Measurements from ENCODE around the gene CEP85. TPM values are rescaled to one million over a fixed set of nuclear protein-coding genes. Genes with fewer than 3 reads are reported as not detected.

CEP85 gene
- total and polyA plus RNA-seq, 2 of the 13 experiments (the other 11 are each of a cell fraction or from before 2014, with no cell fraction given), result 16.1 to 26.7 TPM

DNA sequence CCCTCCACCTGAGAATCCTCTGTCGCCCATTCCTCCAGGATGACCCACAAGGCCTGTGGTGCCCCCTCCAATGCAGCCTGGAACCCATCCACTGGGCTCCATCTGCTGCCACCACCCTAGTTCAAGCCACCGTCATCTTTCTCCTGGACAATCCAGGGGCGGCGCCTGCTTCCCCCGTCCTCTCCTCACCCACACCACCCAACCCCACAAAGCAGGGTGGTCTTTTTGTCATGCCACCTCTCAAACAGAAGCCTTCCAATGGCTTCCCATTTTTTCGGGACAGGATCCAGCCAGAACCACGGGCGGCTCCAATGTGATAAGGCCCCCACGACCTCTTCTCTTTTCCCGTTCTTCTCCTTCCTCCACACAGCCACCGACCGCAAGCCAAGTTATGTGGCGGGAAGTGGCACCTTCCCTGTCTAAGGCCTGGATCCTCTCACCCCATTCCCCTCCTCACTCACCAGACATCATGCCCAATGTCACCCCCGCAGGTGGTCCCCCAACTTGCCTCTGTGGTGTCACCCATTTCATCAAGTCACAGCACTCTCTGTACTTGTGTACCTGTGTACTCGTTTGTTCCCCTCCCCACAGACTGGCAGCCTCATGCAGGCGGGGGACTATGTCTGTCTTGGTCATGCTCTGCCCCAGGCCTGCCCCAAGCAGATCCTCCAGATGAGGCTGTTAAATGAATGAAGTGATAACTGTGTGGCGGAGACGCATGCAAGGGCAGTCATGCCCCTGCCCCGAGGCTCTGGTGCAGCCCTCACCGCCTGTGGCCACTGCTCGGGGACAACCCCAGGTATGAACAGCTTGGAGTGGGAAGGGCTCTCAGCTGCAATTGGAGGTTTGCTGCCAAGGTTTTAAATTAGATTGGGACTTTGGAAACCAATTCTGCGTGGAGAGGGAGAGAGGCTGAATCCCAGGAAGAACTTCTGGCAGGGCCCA lies 61.5 kb downstream of the CEP85 start:
- no peaks in the 10 kb centered on the region for H3K4me1 ChIP-seq (ENCODE audit: insufficient read depth, low read length)
- DNase-seq (ENCODE audit: low spot score) (no peak), FAIRE-seq (no peak), ATAC-seq (no peak)
- H3K9me3 ChIP-seq (ENCODE audit: low read length), result no peaks in the 10 kb centered on the region
- H3K27ac ChIP-seq (ENCODE audit: extremely low read length, insufficient read depth, low read length), result no peak overlapping the region
- BruUV-seq (replicated peaks), result no TSS peak
- intact Hi-C loops (cut with micrococcal nuclease; ENCODE audit: unreplicated experiment) (no loop called here), in situ Hi-C loops (cut with HindIII; ENCODE audit: extremely low pct_ligation_motif_present, low pct_unique_long_range_greater_than_20kb) (no loop called here)
- no peaks in the 10 kb centered on the region for H3K27me3 ChIP-seq (ENCODE audit: control insufficient read depth in 1 of 2, insufficient read depth in 2 of 2, low read length in 2 of 2)
- no peak overlapping the region for H3K9ac ChIP-seq (ENCODE audit: insufficient read depth, low read depth, low read length)
- 95% methylated on average over 22 of the region's 22 CpGs for WGBS (ENCODE audit: low lambda C conversion rate)
- ChIA-PET POLR2A (no interaction called here), CTCF (ENCODE audit: low intra/inter-chr PET ratio, low total read pairs) (no interaction called here)
- H3K4me2 ChIP-seq (ENCODE audit: low read depth, low read length), result no peak overlapping the region
- H3K36me3 ChIP-seq (replicated peaks in 1 of 2; ENCODE audit: control insufficient read depth in 1 of 2, insufficient read depth in 2 of 2, low read length in 2 of 2), result peaks cover 0 to 1% of the 10 kb centered on the region in 2 experiments; a peak in 1 of 5 replicates
- H3K79me2 ChIP-seq (ENCODE audit: insufficient read depth, low read length), result no peaks in the 10 kb centered on the region
- H3K4me3 ChIP-seq (replicated peaks in 1 of 3; ENCODE audit: insufficient read depth in 1 of 3, low read depth in 2 of 3, low read length in 3 of 3), result no peak overlapping the region
- no peaks in the 10 kb centered on the region for H4K20me1 ChIP-seq (ENCODE audit: insufficient read depth, low read length)
- H2AFZ ChIP-seq (ENCODE audit: low read length), result no peak overlapping the region
- TF ChIP-seq, protein P1, sequence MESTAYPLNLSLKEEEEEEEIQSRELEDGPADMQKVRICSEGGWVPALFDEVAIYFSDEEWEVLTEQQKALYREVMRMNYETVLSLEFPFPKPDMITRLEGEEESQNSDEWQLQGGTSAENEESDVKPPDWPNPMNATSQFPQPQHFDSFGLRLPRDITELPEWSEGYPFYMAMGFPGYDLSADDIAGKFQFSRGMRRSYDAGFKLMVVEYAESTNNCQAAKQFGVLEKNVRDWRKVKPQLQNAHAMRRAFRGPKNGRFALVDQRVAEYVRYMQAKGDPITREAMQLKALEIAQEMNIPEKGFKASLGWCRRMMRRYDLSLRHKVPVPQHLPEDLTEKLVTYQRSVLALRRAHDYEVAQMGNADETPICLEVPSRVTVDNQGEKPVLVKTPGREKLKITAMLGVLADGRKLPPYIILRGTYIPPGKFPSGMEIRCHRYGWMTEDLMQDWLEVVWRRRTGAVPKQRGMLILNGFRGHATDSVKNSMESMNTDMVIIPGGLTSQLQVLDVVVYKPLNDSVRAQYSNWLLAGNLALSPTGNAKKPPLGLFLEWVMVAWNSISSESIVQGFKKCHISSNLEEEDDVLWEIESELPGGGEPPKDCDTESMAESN (CRISPR knock-in tag; conservative IDR thresholded peaks at IDR 0.05), result no peak
- TF ChIP-seq, protein P2, sequence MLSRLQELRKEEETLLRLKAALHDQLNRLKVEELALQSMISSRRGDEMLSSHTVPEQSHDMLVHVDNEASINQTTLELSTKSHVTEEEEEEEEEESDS (CRISPR knock-in tag; IDR thresholded peaks at IDR 0.05; ENCODE audit: borderline replicate concordance), result no peak
- TF ChIP-seq HOXD1 (CRISPR knock-in tag; IDR thresholded peaks at IDR 0.05) (no peak), ZNF841 (CRISPR knock-in tag; IDR thresholded peaks at IDR 0.05; ENCODE audit: borderline replicate concordance) (no peak), HNRNPUL1 (IDR thresholded peaks at IDR 0.05; ENCODE audit: low read depth, low read length) (no peak), NR2F6 (IDR thresholded peaks at IDR 0.05) (no peak), NR2F6 (CRISPR knock-in tag; IDR thresholded peaks at IDR 0.05) (no peak), MAZ (IDR thresholded peaks at IDR 0.05; ENCODE audit: borderline replicate concordance, low read depth, low read length) (no peak), MAZ (CRISPR knock-in tag; IDR thresholded peaks at IDR 0.05; ENCODE audit: low read depth) (no peak), SNAI1 (CRISPR knock-in tag; IDR thresholded peaks at IDR 0.05; ENCODE audit: borderline replicate concordance) (no peak), ZNF737 (CRISPR knock-in tag; IDR thresholded peaks at IDR 0.05; ENCODE audit: borderline replicate concordance) (no peak), GTF2F1 (IDR thresholded peaks at IDR 0.05; ENCODE audit: low read length) (no peak), RFXANK (CRISPR knock-in tag; IDR thresholded peaks at IDR 0.05) (no peak)
- TF ChIP-seq, protein P3, sequence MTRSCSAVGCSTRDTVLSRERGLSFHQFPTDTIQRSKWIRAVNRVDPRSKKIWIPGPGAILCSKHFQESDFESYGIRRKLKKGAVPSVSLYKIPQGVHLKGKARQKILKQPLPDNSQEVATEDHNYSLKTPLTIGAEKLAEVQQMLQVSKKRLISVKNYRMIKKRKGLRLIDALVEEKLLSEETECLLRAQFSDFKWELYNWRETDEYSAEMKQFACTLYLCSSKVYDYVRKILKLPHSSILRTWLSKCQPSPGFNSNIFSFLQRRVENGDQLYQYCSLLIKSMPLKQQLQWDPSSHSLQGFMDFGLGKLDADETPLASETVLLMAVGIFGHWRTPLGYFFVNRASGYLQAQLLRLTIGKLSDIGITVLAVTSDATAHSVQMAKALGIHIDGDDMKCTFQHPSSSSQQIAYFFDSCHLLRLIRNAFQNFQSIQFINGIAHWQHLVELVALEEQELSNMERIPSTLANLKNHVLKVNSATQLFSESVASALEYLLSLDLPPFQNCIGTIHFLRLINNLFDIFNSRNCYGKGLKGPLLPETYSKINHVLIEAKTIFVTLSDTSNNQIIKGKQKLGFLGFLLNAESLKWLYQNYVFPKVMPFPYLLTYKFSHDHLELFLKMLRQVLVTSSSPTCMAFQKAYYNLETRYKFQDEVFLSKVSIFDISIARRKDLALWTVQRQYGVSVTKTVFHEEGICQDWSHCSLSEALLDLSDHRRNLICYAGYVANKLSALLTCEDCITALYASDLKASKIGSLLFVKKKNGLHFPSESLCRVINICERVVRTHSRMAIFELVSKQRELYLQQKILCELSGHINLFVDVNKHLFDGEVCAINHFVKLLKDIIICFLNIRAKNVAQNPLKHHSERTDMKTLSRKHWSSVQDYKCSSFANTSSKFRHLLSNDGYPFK (CRISPR knock-in tag; IDR thresholded peaks at IDR 0.05; ENCODE audit: borderline replicate concordance), result no peak
- TF ChIP-seq, protein P4, sequence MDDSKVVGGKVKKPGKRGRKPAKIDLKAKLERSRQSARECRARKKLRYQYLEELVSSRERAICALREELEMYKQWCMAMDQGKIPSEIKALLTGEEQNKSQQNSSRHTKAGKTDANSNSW (CRISPR knock-in tag; IDR thresholded peaks at IDR 0.05; ENCODE audit: borderline replicate concordance), result no peak
- TF ChIP-seq, protein P5, sequence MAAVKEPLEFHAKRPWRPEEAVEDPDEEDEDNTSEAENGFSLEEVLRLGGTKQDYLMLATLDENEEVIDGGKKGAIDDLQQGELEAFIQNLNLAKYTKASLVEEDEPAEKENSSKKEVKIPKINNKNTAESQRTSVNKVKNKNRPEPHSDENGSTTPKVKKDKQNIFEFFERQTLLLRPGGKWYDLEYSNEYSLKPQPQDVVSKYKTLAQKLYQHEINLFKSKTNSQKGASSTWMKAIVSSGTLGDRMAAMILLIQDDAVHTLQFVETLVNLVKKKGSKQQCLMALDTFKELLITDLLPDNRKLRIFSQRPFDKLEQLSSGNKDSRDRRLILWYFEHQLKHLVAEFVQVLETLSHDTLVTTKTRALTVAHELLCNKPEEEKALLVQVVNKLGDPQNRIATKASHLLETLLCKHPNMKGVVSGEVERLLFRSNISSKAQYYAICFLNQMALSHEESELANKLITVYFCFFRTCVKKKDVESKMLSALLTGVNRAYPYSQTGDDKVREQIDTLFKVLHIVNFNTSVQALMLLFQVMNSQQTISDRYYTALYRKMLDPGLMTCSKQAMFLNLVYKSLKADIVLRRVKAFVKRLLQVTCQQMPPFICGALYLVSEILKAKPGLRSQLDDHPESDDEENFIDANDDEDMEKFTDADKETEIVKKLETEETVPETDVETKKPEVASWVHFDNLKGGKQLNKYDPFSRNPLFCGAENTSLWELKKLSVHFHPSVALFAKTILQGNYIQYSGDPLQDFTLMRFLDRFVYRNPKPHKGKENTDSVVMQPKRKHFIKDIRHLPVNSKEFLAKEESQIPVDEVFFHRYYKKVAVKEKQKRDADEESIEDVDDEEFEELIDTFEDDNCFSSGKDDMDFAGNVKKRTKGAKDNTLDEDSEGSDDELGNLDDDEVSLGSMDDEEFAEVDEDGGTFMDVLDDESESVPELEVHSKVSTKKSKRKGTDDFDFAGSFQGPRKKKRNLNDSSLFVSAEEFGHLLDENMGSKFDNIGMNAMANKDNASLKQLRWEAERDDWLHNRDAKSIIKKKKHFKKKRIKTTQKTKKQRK (IDR thresholded peaks at IDR 0.05; ENCODE audit: low read length), result no peak

Data from HepG2 (cell line).